HCT116 (cell line): ENCODE data around the gene CCDC92B. TPM values are rescaled to one million over a fixed set of nuclear protein-coding genes. Genes with fewer than 3 reads are reported as not detected.

Experiments
- ATAC-seq: fragments of 200-7000 bp; cut with Tn5 transposase; 2 replicates; pipeline ENCODE4 v1.9.1; 2020; ENCODE audit warnings: mild to moderate bottlenecking, moderate library complexity
- BruUV-seq: library from RNA; stranded (reverse); fragments of 400-500 nt; replicated peaks from 2 replicates; lab custom pipeline; 2021; lab: Mats Ljungman, UMichigan
- CTCF ChIA-PET: fragments of 300-600 bp; sonication (Branson Sonifier 250); formaldehyde crosslinking; loops from one replicate; lab custom pipeline; 2021; ENCODE audit warnings: antibody characterized with exemption; lab: Charles Lee
- POLR2A ChIA-PET: fragments of 300-600, 350-600 bp; sonication (Branson Sonifier 250); formaldehyde crosslinking; loops from one replicate; lab custom pipeline; 2021; ENCODE audit warnings: antibody characterized with exemption; lab: Charles Lee
- RAD21 ChIA-PET, 2 experiments: fragments of 300-600 bp; sonication (Branson Sonifier 250); formaldehyde crosslinking; loops; one replicate each; lab custom pipeline; 2023; ENCODE audit warnings: low total read pairs in 2 of 2; ENCODE audit not compliant: uncharacterized antibody in 2 of 2, unreplicated experiment in 2 of 2, low non-redundant PET in 1 of 2; lab: Charles Lee
- DNase-seq: peaks from one replicate; pipeline ENCODE4 v3.0.0-alpha.2; 2010; ENCODE audit warnings: low read depth, low spot score
- H2AFZ ChIP-seq: fragments of 200-600 bp; shearing (Covaris generic), sonication (generic); 2 replicates; pipeline ENCODE4 v1.6.1; 2017; ENCODE audit warnings: low read depth, mixed run types, mixed read lengths, antibody characterized with exemption, low read length; ENCODE audit not compliant: poor library complexity, severe bottlenecking
- H3K27ac ChIP-seq: 2 replicates; pipeline ENCODE4 v1.5.1; 2012; ENCODE audit warnings: low read depth, low read length
- H3K27me3 ChIP-seq: fragments of 200-600 bp; sonication (generic); 2 replicates; pipeline ENCODE4 v1.6.1; 2016; ENCODE audit warnings: mixed run types, low read length, mixed read lengths; ENCODE audit not compliant: insufficient read depth
- H3K36me3 ChIP-seq, 2 experiments: fragments of 200-500 bp in 1 of 2; fragments of 200-600 bp in 1 of 2; sonication (Bioruptor generic) in 1 of 2; sonication (generic) in 1 of 2; 2 replicates each; pipeline versions ENCODE4 v1.5.1 to v1.6.1; 2014 to 2016; ENCODE audit warnings: low read length in 2 of 2, inconsistent platforms in 1 of 2, mixed read lengths in 1 of 2, mixed run types in 1 of 2; ENCODE audit not compliant: insufficient read depth in 2 of 2, control insufficient read depth in 1 of 2
- H3K4me1 ChIP-seq, 2 experiments: fragments of 200-600 bp in 1 of 2; sonication (generic) in 1 of 2; 2 replicates each; pipeline versions ENCODE4 v1.5.1 to v1.6.1; 2012 to 2017; ENCODE audit warnings: low read length in 2 of 2, inconsistent platforms in 1 of 2, mild to moderate bottlenecking in 1 of 2, mixed read lengths in 1 of 2, mixed run types in 1 of 2, moderate library complexity in 1 of 2; ENCODE audit not compliant: insufficient read depth in 2 of 2, control insufficient read depth in 1 of 2
- H3K4me2 ChIP-seq: fragments of 200-600 bp; sonication (generic); 2 replicates; pipeline ENCODE4 v1.6.1; 2017; ENCODE audit warnings: mixed run types, low read length, mixed read lengths
- H3K4me3 ChIP-seq, 2 experiments: fragments of 200-600 bp in 1 of 2; sonication (generic) in 1 of 2; replicated peaks in 1 of 2; 2 replicates each; pipeline ENCODE4 v1.5.1; 2011 to 2016; ENCODE audit warnings: low read length in 2 of 2, control low read depth in 1 of 2, low read depth in 1 of 2, mild to moderate bottlenecking in 1 of 2, mixed read lengths in 1 of 2, mixed run types in 1 of 2
- H3K79me2 ChIP-seq: fragments of 200-600 bp; sonication (generic); 2 replicates; pipeline ENCODE4 v1.6.1; 2017; ENCODE audit warnings: mild to moderate bottlenecking, mixed run types, low read length, moderate library complexity, mixed read lengths; ENCODE audit not compliant: insufficient read depth
- H3K9ac ChIP-seq: fragments of 200-600 bp; sonication (generic); 2 replicates; pipeline ENCODE4 v1.6.1; 2016; ENCODE audit warnings: low read length, mixed read lengths
- H3K9me2 ChIP-seq: fragments of 200-600 bp; sonication (generic), shearing (Covaris generic); 2 replicates; pipeline ENCODE4 v1.6.1; 2017; ENCODE audit warnings: mixed run types, mild to moderate bottlenecking, moderate library complexity; ENCODE audit not compliant: insufficient read depth
- H3K9me3 ChIP-seq, 2 experiments: fragments of 200-500 bp in 1 of 2; fragments of 200-600 bp in 1 of 2; sonication (Bioruptor generic) in 1 of 2; sonication (generic) in 1 of 2; 2 replicates each; pipeline ENCODE4 v1.6.1; 2014 to 2017; ENCODE audit warnings: low read length in 2 of 2, mixed read lengths in 2 of 2, inconsistent platforms in 1 of 2, low read depth in 1 of 2, mild to moderate bottlenecking in 1 of 2, mixed run types in 1 of 2, moderate library complexity in 1 of 2; ENCODE audit not compliant: control insufficient read depth in 1 of 2, insufficient read depth in 1 of 2
- H4K20me1 ChIP-seq: fragments of 200-600 bp; sonication (generic), shearing (Covaris generic); 2 replicates; pipeline ENCODE4 v1.6.1; 2017; ENCODE audit warnings: mixed run types, mild to moderate bottlenecking, moderate library complexity; ENCODE audit not compliant: insufficient read depth
- ATF3 ChIP-seq: IDR thresholded peaks from 2 replicates; pipeline ENCODE4 v1.6.1; 2012
- CBX3 ChIP-seq: IDR thresholded peaks from 2 replicates; pipeline ENCODE4 v1.6.1; 2012; ENCODE audit warnings: low read depth
- CTCF ChIP-seq, 3 experiments: fragments of 200-600 bp in 1 of 3; sonication (generic) in 1 of 3; IDR thresholded peaks in 2 of 3; conservative IDR thresholded peaks in 1 of 3; 2 replicates each; pipeline ENCODE4 v1.5.1; 2012 to 2017; ENCODE audit warnings: low read depth in 2 of 3, low read length in 2 of 3, antibody characterized with exemption in 1 of 3, borderline replicate concordance in 1 of 3, control low read depth in 1 of 3, mild to moderate bottlenecking in 1 of 3, mixed read lengths in 1 of 3, mixed run types in 1 of 3, moderate library complexity in 1 of 3; ENCODE audit not compliant: insufficient read depth in 1 of 3
- EGR1 ChIP-seq: IDR thresholded peaks from 2 replicates; pipeline ENCODE4 v1.6.1; 2012; ENCODE audit warnings: low read depth
- ELF1 ChIP-seq: IDR thresholded peaks from 2 replicates; pipeline ENCODE4 v1.6.1; 2012; ENCODE audit warnings: low read depth, borderline replicate concordance
- EZH2 ChIP-seq: fragments of 200-600 bp; sonication (generic); IDR thresholded peaks from 2 replicates; pipeline ENCODE4 v1.6.1; 2017; ENCODE audit warnings: antibody characterized with exemption, mixed run types
- EZH2phosphoT487 ChIP-seq: fragments of 200-600 bp; IDR thresholded peaks from 2 replicates; pipeline ENCODE4 v1.6.1; 2018; ENCODE audit warnings: antibody characterized with exemption, borderline replicate concordance
- JUND ChIP-seq: IDR thresholded peaks from 2 replicates; pipeline ENCODE4 v1.6.1; 2012
- POLR2AphosphoS5 ChIP-seq: IDR thresholded peaks from 2 replicates; pipeline ENCODE4 v1.6.1; 2011; ENCODE audit warnings: mild to moderate bottlenecking, low read depth, low read length, moderate library complexity
- RAD21 ChIP-seq: IDR thresholded peaks from 2 replicates; pipeline ENCODE4 v1.6.1; 2012; ENCODE audit warnings: low read depth, mild to moderate bottlenecking
- REST ChIP-seq: IDR thresholded peaks from 2 replicates; pipeline ENCODE4 v1.6.1; 2012; ENCODE audit warnings: low read depth
- SP1 ChIP-seq: IDR thresholded peaks from 2 replicates; pipeline ENCODE4 v1.6.1; 2012; ENCODE audit warnings: low read depth
- SRF ChIP-seq: IDR thresholded peaks from 2 replicates; pipeline ENCODE4 v1.6.1; 2012; ENCODE audit warnings: low read depth
- TCF7L2 ChIP-seq: IDR thresholded peaks from 2 replicates; pipeline ENCODE4 v1.7.0; 2011; ENCODE audit warnings: borderline replicate concordance, inconsistent platforms; ENCODE audit not compliant: insufficient read depth, insufficient read length; ENCODE audit errors: extremely low read depth
- ZFX ChIP-seq: fragments of 450-650 bp; IDR thresholded peaks from 2 replicates; pipeline ENCODE4 v1.6.1; 2017
- ZNF274 ChIP-seq: fragments of 200-500 bp; sonication (Bioruptor generic); IDR thresholded peaks from 2 replicates; pipeline ENCODE4 v1.6.1; 2014; ENCODE audit warnings: mild to moderate bottlenecking, low read depth, low read length, inconsistent platforms
- intact Hi-C: fragments of 100-400 bp; cut with micrococcal nuclease; formaldehyde crosslinking; loops from 2 replicates; pipeline ENCODE4 v1.10.0; 2022
- total RNA-seq: library from RNA; stranded (reverse); gene quantifications from one replicate; pipeline ENCODE4 v1.2.1, GENCODE V29; 2021; ENCODE audit not compliant: unreplicated experiment

CCDC92B gene
- total RNA-seq, 1 experiment from 2014 or later, result 0.17 TPM

GRCh38 chr17:2722611-2723010 lies 26.8 kb downstream of the CCDC92B start (continued):
- no peak for TF ChIP-seq REST
- TF ChIP-seq POLR2AphosphoS5, result no peak
- TF ChIP-seq SP1, result no peak
- TF ChIP-seq ATF3, result no peak

- ChIA-PET POLR2A (no interaction called here), CTCF (no interaction called here), RAD21 (no interaction called here)
- H3K4me2 ChIP-seq, result no peak overlapping the region
- no peaks in the 10 kb centered on the region for H3K9me2 ChIP-seq
- ATAC-seq (no peak), DNase-seq (no peak)
- H3K9ac ChIP-seq, result no peak overlapping the region
- no peaks in the 10 kb centered on the region for H3K9me3 ChIP-seq
- no peak overlapping the region for H3K27ac ChIP-seq
- H2AFZ ChIP-seq, result no peak overlapping the region
- intact Hi-C loops, result no loop called here
- no TSS peak for BruUV-seq
- H3K4me1 ChIP-seq, result peaks cover 17 to 45% of the 10 kb centered on the region in 2 experiments
- H3K4me3 ChIP-seq, result no peak overlapping the region
- H3K36me3 ChIP-seq, result no peaks in the 10 kb centered on the region
- H3K27me3 ChIP-seq, result no peaks in the 10 kb centered on the region
- no peaks in the 10 kb centered on the region for H3K79me2 ChIP-seq
- no peaks in the 10 kb centered on the region for H4K20me1 ChIP-seq
- TF ChIP-seq REST (no peak), POLR2AphosphoS5 (no peak), TCF7L2 (no peak), ATF3 (no peak), ELF1 (no peak), JUND (no peak), CTCF (IDR thresholded peaks at IDR 0.05 in 2 of 3, conservative IDR thresholded peaks at IDR 0.05 in 1 of 3; ENCODE audit: borderline replicate concordance in 1 of 3, insufficient read depth in 1 of 3, low read depth in 2 of 3, low read length in 2 of 3) (no peak), SRF (no peak), EZH2phosphoT487 (no peak), CBX3 (no peak), ZNF274 (no peak), EZH2 (no peak), EGR1 (no peak), RAD21 (no peak), ZFX (no peak)
Measured at GRCh38 chr17:2721603-2722002, 27.8 kb downstream of the CCDC92B start.
